HepG2 (cell line): ENCODE measurements around the gene CACNA2D3.

Source experiments
- ARNTL ChIP-seq: sonication (generic); formaldehyde crosslinking; IDR thresholded peaks from 2 replicates; pipeline ENCODE4 v1.4.0; 2020; ENCODE audit warnings: mild to moderate bottlenecking, missing genetic modification reagents
- NR1H2 ChIP-seq: sonication (generic); formaldehyde crosslinking; IDR thresholded peaks from 2 replicates; pipeline ENCODE4 v1.8.1; 2022; ENCODE audit warnings: low read depth, missing genetic modification reagents, borderline replicate concordance
- PRDM10 ChIP-seq: sonication (generic); formaldehyde crosslinking; IDR thresholded peaks from 2 replicates; pipeline ENCODE4 v1.4.0; 2020; ENCODE audit warnings: low read depth, missing genetic modification reagents
- RNF2 ChIP-seq: fragments of 450-650 bp; conservative IDR thresholded peaks from 2 replicates; pipeline ENCODE4 v1.6.1; 2016; ENCODE audit warnings: low read depth
- TMF1 ChIP-seq: sonication (generic); formaldehyde crosslinking; IDR thresholded peaks from 2 replicates; pipeline ENCODE4 v1.8.1; 2022; ENCODE audit warnings: low read depth, missing genetic modification reagents
- TOPORS ChIP-seq: sonication (generic); formaldehyde crosslinking; IDR thresholded peaks from 2 replicates; pipeline ENCODE4 v1.8.0; 2023; ENCODE audit warnings: mild to moderate bottlenecking, missing genetic modification reagents
- TF ChIP-seq, protein P1 (sequence below): sonication (generic); formaldehyde crosslinking; IDR thresholded peaks from 2 replicates; pipeline ENCODE4 v1.5.0; 2020; ENCODE audit warnings: mild to moderate bottlenecking, missing genetic modification reagents, moderate library complexity

- TF ChIP-seq, protein P1, sequence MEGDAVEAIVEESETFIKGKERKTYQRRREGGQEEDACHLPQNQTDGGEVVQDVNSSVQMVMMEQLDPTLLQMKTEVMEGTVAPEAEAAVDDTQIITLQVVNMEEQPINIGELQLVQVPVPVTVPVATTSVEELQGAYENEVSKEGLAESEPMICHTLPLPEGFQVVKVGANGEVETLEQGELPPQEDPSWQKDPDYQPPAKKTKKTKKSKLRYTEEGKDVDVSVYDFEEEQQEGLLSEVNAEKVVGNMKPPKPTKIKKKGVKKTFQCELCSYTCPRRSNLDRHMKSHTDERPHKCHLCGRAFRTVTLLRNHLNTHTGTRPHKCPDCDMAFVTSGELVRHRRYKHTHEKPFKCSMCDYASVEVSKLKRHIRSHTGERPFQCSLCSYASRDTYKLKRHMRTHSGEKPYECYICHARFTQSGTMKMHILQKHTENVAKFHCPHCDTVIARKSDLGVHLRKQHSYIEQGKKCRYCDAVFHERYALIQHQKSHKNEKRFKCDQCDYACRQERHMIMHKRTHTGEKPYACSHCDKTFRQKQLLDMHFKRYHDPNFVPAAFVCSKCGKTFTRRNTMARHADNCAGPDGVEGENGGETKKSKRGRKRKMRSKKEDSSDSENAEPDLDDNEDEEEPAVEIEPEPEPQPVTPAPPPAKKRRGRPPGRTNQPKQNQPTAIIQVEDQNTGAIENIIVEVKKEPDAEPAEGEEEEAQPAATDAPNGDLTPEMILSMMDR (CRISPR knock-in tag): no peak
- TF ChIP-seq NR1H2 (CRISPR knock-in tag) (no peak), PRDM10 (CRISPR knock-in tag) (no peak), TOPORS (no peak), RNF2 (no peak), ARNTL (CRISPR knock-in tag) (no peak), TMF1 (CRISPR knock-in tag) (no peak)
Observed at GRCh38 chr3:54826251-54826691, 703.9 kb downstream of the CACNA2D3 start.
